Lower leg skin (tissue), 4 donors: ENCODE data around the gene CELF3. TPM values are rescaled to one million over a fixed set of nuclear protein-coding genes. Genes with fewer than 3 reads are reported as not detected.

Experiments used
- DNase-seq, 2 donors: peaks; one replicate each; pipeline ENCODE4 v3.0.0-alpha.2; 2019; ENCODE audit warnings: low spot score in 2 of 2
- H3K4me3 ChIP-seq: fragments of 200-600 bp; sonication (generic); 2 replicates; pipeline ENCODE4 v1.5.1; 2017; ENCODE audit warnings: mild to moderate bottlenecking, low read depth; ENCODE audit not compliant: poor library complexity, severe bottlenecking
- POLR2A ChIP-seq, 2 donors: fragments of 450-650 bp; IDR thresholded peaks; one replicate each; pipeline ENCODE4 v1.6.1; 2016 to 2017; ENCODE audit warnings: antibody characterized with exemption in 2 of 2, mild to moderate bottlenecking in 1 of 2, moderate library complexity in 1 of 2
- WGBS, 2 donors: methylation state at CpG; one replicate each; pipeline ENCODE4 v1.1.5; 2018; 5-methylcytosine and 5-hydroxymethylcytosine counted together
- intact Hi-C: fragments of 100-400 bp; cut with DNase I; formaldehyde crosslinking; loops from one replicate; pipeline ENCODE4 v1.15.0; 2023; ENCODE audit warnings: low total_unique reads
- total RNA-seq, 4 donors: library from RNA; depleted of rRNA; stranded (reverse); fragments of >200 nt; gene quantifications; one replicate each; pipeline ENCODE4 v1.1.0, GENCODE V29; 2016
- TF ChIP-seq, protein P1 (sequence below), 3 donors: fragments of 450-650 bp; IDR thresholded peaks; one replicate each; pipeline ENCODE4 v1.5.1; 2016; ENCODE audit warnings: antibody characterized with exemption in 3 of 3, mild to moderate bottlenecking in 3 of 3, moderate library complexity in 2 of 3

The CELF3 gene
- total RNA-seq, 4 donors from 2014 or later: not detected

- WGBS, 2 donors: 75 to 80% methylated on average over 10 of the region's 10 CpGs
- no peak overlapping the region for H3K4me3 ChIP-seq
- intact Hi-C loops: no loop called here
- TF ChIP-seq POLR2A (IDR thresholded peaks at IDR 0.05): no peak
- TF ChIP-seq, protein P1, sequence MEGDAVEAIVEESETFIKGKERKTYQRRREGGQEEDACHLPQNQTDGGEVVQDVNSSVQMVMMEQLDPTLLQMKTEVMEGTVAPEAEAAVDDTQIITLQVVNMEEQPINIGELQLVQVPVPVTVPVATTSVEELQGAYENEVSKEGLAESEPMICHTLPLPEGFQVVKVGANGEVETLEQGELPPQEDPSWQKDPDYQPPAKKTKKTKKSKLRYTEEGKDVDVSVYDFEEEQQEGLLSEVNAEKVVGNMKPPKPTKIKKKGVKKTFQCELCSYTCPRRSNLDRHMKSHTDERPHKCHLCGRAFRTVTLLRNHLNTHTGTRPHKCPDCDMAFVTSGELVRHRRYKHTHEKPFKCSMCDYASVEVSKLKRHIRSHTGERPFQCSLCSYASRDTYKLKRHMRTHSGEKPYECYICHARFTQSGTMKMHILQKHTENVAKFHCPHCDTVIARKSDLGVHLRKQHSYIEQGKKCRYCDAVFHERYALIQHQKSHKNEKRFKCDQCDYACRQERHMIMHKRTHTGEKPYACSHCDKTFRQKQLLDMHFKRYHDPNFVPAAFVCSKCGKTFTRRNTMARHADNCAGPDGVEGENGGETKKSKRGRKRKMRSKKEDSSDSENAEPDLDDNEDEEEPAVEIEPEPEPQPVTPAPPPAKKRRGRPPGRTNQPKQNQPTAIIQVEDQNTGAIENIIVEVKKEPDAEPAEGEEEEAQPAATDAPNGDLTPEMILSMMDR (IDR thresholded peaks at IDR 0.05): no peak
- no peak for DNase-seq
Observed at GRCh38 chr1:151711951-151712350, 4.7 kb downstream of the CELF3 start.

DNA sequence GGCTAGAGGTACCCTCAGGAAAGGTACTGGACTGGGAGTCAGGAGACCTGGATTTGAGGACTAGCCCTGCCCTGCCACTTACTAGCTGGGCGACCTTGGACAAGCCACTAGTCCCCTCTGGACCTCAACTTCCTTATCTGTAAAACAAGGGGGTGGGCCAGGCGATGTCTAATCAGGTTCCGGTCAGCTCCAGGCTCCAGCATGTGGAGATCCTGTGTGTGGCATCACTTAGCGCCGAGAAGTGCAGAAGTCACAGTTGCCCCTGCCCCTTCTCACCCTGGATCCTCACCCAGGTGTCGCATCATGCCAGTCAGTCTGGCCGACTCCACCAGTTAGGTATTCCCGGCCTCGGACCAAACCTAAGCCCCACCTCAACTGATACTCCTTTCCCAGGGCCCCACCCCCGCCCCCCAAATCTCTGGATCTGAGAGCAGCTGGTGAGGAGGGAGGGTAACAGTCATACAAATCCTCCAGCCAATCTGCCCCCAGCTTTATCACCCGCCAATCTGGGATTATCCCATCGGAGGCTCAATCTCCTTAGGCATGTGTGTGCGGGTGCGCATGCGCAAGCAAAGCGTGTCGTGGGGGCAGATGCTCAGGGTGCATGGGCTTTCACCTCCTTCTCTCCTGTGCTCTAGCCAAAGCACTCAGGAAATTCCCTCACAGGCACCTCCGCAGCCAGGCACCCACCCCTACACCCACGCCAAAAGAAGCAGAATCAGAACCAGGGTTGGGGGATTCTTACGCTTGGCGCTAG is 5.4 kb downstream of the CELF3 start:
- TF ChIP-seq, protein P1 (IDR thresholded peaks at IDR 0.05): no peak
- TF ChIP-seq POLR2A (IDR thresholded peaks at IDR 0.05): no peak
- no peak for DNase-seq
- no peak overlapping the region for H3K4me3 ChIP-seq
- intact Hi-C loops: no loop called here
- 85 to 87% methylated on average over 21 of the region's 21 CpGs for WGBS, 2 donors

DNA sequence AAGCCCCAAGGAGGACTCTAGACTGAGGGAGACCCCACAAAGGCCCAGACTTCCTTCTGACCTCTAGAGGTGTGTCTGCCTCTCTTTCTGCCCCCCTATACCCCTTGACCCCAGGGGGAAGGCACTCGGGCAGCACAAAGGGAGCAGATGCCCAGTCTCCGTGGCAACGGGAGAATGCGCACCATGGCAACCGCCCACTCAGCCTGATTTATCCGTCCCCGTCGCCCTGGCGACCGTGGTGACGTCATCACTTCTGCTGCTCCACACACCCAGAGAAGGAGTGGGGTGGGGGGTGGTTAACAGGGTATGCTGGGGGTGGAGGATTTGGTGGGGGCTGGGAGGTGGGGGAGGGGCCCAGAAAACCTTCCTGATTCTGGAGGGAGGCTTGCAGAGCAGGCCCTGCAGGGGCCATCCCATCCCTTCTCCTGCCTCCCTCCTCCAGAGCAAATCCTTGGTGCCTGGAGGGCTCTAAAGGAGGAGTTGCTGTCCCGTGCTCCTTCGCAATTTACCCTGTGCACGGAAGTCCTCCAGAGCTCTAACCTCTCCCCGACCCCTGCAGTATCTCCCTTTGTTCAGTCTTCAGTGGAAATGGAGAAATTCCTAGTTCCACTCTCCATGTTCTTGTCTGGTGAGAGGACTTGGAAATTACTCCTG is 6.3 kb downstream of the CELF3 start:
- 46 to 56% methylated on average over 8 to 15 of the region's 15 CpGs for WGBS, 2 donors
- intact Hi-C loops: no loop called here
- TF ChIP-seq, protein P1 (IDR thresholded peaks at IDR 0.05): no peak
- H3K4me3 ChIP-seq: no peak overlapping the region
- DNase-seq: no peak

DNA sequence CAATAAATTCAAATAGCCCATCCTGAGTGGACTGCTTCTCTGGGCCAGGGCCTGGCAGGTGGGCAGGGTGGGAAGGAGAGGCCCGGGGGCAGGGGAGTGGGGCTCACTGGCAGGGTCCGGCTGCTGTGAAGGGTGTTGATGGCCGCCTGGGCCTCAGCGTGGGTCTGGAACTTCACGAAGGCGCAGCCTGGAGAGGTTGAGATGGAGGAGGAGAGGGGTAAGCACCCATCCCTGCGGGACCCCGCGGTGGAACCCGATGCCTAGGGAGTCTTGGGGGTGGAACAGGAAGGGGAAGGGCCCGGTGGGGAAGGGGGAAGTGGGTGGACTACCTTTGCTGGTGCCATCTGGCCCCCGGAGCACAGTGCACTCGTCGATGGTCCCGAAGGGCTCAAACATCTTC is 7.7 kb downstream of the CELF3 start:
- no peak overlapping the region for H3K4me3 ChIP-seq
- intact Hi-C loops: no loop called here
- no peak for TF ChIP-seq POLR2A (IDR thresholded peaks at IDR 0.05)
- TF ChIP-seq, protein P1 (IDR thresholded peaks at IDR 0.05): no peak

GRCh38 chr1:151707541-151708065 is 9.0 kb downstream of the CELF3 start:
- H3K4me3 ChIP-seq: no peak overlapping the region
- 89 to 93% methylated on average over 10 to 14 of the region's 15 CpGs for WGBS, 2 donors
- no peak for TF ChIP-seq POLR2A (IDR thresholded peaks at IDR 0.05)
- TF ChIP-seq, protein P1 (IDR thresholded peaks at IDR 0.05): no peak
- intact Hi-C loops: no loop called here
- peak in 1 of 2 donors; percentile 66 for DNase-seq

More for the DNA sequence above, 7.7 kb downstream of the CELF3 start:
- DNase-seq: peak in 1 of 2 donors; percentile 72
- WGBS, 2 donors: 80 to 83% methylated on average over 15 of the region's 15 CpGs
